ENCODE data around the gene DCXR.

The DCXR gene

GRCh38 chr17:82037092-82037888 lies at the start of gene DCXR (continued):
- TF ChIP-seq ZNF404 (tag by site-specific recombination; IDR thresholded peaks at IDR 0.05) (no peak), ZNF112 (tag by site-specific recombination; IDR thresholded peaks at IDR 0.05) (no peak), ZNF16 (tag by site-specific recombination; IDR thresholded peaks at IDR 0.05; ENCODE audit: low read depth) (no peak), ZBTB8A (tag by site-specific recombination; IDR thresholded peaks at IDR 0.05) (peak; percentile 93), ZNF664 (tag by site-specific recombination; IDR thresholded peaks at IDR 0.05) (no peak), ZNF658 (tag by site-specific recombination; IDR thresholded peaks at IDR 0.05) (no peak), ZNF324 (tag by site-specific recombination; IDR thresholded peaks at IDR 0.05) (no peak), FEZF1 (tag by site-specific recombination; IDR thresholded peaks at IDR 0.05) (no peak)
- TF ChIP-seq, protein P1, sequence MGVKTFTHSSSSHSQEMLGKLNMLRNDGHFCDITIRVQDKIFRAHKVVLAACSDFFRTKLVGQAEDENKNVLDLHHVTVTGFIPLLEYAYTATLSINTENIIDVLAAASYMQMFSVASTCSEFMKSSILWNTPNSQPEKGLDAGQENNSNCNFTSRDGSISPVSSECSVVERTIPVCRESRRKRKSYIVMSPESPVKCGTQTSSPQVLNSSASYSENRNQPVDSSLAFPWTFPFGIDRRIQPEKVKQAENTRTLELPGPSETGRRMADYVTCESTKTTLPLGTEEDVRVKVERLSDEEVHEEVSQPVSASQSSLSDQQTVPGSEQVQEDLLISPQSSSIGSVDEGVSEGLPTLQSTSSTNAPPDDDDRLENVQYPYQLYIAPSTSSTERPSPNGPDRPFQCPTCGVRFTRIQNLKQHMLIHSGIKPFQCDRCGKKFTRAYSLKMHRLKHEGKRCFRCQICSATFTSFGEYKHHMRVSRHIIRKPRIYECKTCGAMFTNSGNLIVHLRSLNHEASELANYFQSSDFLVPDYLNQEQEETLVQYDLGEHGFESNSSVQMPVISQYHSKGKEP (tag by site-specific recombination; IDR thresholded peaks at IDR 0.05), result peak; percentile 50; the same call in 1 of the 2 replicates
- TF ChIP-seq, protein P2, sequence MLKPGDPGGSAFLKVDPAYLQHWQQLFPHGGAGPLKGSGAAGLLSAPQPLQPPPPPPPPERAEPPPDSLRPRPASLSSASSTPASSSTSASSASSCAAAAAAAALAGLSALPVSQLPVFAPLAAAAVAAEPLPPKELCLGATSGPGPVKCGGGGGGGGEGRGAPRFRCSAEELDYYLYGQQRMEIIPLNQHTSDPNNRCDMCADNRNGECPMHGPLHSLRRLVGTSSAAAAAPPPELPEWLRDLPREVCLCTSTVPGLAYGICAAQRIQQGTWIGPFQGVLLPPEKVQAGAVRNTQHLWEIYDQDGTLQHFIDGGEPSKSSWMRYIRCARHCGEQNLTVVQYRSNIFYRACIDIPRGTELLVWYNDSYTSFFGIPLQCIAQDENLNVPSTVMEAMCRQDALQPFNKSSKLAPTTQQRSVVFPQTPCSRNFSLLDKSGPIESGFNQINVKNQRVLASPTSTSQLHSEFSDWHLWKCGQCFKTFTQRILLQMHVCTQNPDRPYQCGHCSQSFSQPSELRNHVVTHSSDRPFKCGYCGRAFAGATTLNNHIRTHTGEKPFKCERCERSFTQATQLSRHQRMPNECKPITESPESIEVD (tag by site-specific recombination; IDR thresholded peaks at IDR 0.05), result no peak
- TF ChIP-seq, protein P3, sequence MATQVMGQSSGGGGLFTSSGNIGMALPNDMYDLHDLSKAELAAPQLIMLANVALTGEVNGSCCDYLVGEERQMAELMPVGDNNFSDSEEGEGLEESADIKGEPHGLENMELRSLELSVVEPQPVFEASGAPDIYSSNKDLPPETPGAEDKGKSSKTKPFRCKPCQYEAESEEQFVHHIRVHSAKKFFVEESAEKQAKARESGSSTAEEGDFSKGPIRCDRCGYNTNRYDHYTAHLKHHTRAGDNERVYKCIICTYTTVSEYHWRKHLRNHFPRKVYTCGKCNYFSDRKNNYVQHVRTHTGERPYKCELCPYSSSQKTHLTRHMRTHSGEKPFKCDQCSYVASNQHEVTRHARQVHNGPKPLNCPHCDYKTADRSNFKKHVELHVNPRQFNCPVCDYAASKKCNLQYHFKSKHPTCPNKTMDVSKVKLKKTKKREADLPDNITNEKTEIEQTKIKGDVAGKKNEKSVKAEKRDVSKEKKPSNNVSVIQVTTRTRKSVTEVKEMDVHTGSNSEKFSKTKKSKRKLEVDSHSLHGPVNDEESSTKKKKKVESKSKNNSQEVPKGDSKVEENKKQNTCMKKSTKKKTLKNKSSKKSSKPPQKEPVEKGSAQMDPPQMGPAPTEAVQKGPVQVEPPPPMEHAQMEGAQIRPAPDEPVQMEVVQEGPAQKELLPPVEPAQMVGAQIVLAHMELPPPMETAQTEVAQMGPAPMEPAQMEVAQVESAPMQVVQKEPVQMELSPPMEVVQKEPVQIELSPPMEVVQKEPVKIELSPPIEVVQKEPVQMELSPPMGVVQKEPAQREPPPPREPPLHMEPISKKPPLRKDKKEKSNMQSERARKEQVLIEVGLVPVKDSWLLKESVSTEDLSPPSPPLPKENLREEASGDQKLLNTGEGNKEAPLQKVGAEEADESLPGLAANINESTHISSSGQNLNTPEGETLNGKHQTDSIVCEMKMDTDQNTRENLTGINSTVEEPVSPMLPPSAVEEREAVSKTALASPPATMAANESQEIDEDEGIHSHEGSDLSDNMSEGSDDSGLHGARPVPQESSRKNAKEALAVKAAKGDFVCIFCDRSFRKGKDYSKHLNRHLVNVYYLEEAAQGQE (tag by site-specific recombination; IDR thresholded peaks at IDR 0.05), result peak; percentile 75

GRCh38 chr17:82085931-82086764 lies 48.7 kb upstream of the DCXR start:
- peak overlapping the region; percentile 37; the same call in 1 of the 2 replicates for H3K27ac ChIP-seq (ENCODE audit: extremely low read depth, low read depth, low read length)
- no peaks in the 10 kb centered on the region for H3K4me1 ChIP-seq (ENCODE audit: control insufficient read depth, insufficient read depth, low read length)
- TF ChIP-seq, protein P4, sequence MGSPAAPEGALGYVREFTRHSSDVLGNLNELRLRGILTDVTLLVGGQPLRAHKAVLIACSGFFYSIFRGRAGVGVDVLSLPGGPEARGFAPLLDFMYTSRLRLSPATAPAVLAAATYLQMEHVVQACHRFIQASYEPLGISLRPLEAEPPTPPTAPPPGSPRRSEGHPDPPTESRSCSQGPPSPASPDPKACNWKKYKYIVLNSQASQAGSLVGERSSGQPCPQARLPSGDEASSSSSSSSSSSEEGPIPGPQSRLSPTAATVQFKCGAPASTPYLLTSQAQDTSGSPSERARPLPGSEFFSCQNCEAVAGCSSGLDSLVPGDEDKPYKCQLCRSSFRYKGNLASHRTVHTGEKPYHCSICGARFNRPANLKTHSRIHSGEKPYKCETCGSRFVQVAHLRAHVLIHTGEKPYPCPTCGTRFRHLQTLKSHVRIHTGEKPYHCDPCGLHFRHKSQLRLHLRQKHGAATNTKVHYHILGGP (tag by site-specific recombination; IDR thresholded peaks at IDR 0.05), result no peak
- TF ChIP-seq ZNF776 (tag by site-specific recombination; IDR thresholded peaks at IDR 0.05; ENCODE audit: borderline replicate concordance) (no peak), ZNF391 (tag by site-specific recombination; IDR thresholded peaks at IDR 0.05; ENCODE audit: borderline replicate concordance, low read depth) (no peak), ZNF184 (tag by site-specific recombination; IDR thresholded peaks at IDR 0.05) (no peak), ZIC2 (tag by site-specific recombination; IDR thresholded peaks at IDR 0.05) (peak; percentile 36; the same call in 1 of the 2 replicates), FEZF1 (tag by site-specific recombination; IDR thresholded peaks at IDR 0.05) (no peak)
- TF ChIP-seq, protein P5, sequence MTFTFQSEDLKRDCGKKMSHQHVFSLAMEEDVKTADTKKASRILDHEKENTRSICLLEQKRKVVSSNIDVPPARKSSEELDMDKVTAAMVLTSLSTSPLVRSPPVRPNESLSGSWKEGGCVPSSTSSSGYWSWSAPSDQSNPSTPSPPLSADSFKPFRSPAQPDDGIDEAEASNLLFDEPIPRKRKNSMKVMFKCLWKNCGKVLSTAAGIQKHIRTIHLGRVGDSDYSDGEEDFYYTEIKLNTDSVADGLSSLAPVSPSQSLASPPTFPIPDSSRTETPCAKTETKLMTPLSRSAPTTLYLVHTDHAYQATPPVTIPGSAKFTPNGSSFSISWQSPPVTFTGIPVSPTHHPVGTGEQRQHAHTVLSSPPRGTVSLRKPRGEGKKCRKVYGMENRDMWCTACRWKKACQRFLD (tag by site-specific recombination; IDR thresholded peaks at IDR 0.05), result no peak
- H3K4me3 ChIP-seq (ENCODE audit: low read depth, low read length), result no peak overlapping the region
- ChIA-PET POLR2A (interaction anchor here (0.8 to 1.5 kb wide), 5 partner anchors 9 to 49 kb away, joined by 3 to 5 read pairs (median 4); partner anchors contain the start of gene DCXR), CTCF (interaction anchor here (0.6 kb wide), 1 partner anchor 12 kb away, joined by 3 read pairs; no protein-coding TSS in a partner anchor)
- H3K9me3 ChIP-seq (ENCODE audit: control insufficient read depth, insufficient read depth, low read depth, low read length), result no peaks in the 10 kb centered on the region
- peaks cover 24 to 100% of the 10 kb centered on the region in 2 experiments; a peak in 2 of 3 replicates for H3K36me3 ChIP-seq (ENCODE audit: control insufficient read depth in 2 of 2, insufficient read depth in 1 of 2, low read length in 2 of 2)
